ENCODE measurements around the gene SLC1A4.

SLC1A4 gene

GRCh38 chr2:65056215-65057053 is 67.2 kb downstream of the SLC1A4 start, which contains the start of gene CEP68:
Gene CEP68, plus strand, starts transcription at chr2:65056416. Its CDS starts 13,029 bp downstream, at chr2:65069445.
- peak within 1 kb of the TSS; percentile 75 for H3K4me3 ChIP-seq (ENCODE audit: low read length)
- TF ChIP-seq CTCF (IDR thresholded peaks at IDR 0.05; ENCODE audit: insufficient read depth, low read depth, low read length, missing control alignments), result no peak

GRCh38 chr2:65057054-65057375 is 67.8 kb downstream of the SLC1A4 start:
- DNase-seq (ENCODE audit: low read depth), result no peak
- TF ChIP-seq CTCF (IDR thresholded peaks at IDR 0.05; ENCODE audit: insufficient read depth, low read depth, low read length, missing control alignments), result no peak
- H3K4me3 ChIP-seq (ENCODE audit: low read length), result peak overlapping the region; percentile 75

More at GRCh38 chr2:65056215-65057053, 67.2 kb downstream of the SLC1A4 start, which contains the start of gene CEP68:
- DNase-seq (ENCODE audit: low read depth), result peak; percentile 99

- no peak for TF ChIP-seq CTCF (IDR thresholded peaks at IDR 0.05; ENCODE audit: insufficient read depth, low read depth, low read length, missing control alignments)
- peak; percentile 80 for DNase-seq (ENCODE audit: low read depth)
- peak overlapping the region; percentile 75 for H3K4me3 ChIP-seq (ENCODE audit: low read length)
Observed at GRCh38 chr2:65057391-65058052, 68.3 kb downstream of the SLC1A4 start.

- no peak for TF ChIP-seq CTCF (IDR thresholded peaks at IDR 0.05; ENCODE audit: insufficient read depth, low read depth, low read length, missing control alignments)
- no peak for DNase-seq (ENCODE audit: low read depth)
- H3K4me3 ChIP-seq (ENCODE audit: low read length), result no peak overlapping the region
Observed at GRCh38 chr2:65059071-65059470, 69.9 kb downstream of the SLC1A4 start.

- no peak for TF ChIP-seq CTCF (IDR thresholded peaks at IDR 0.05; ENCODE audit: insufficient read depth, low read depth, low read length, missing control alignments)
- no peak for DNase-seq (ENCODE audit: low read depth)
- H3K4me3 ChIP-seq (ENCODE audit: low read length), result no peak overlapping the region
Observed at GRCh38 chr2:65061146-65061909, 72.1 kb downstream of the SLC1A4 start.

GRCh38 chr2:65061910-65062339 is 72.7 kb downstream of the SLC1A4 start:
- TF ChIP-seq CTCF (IDR thresholded peaks at IDR 0.05; ENCODE audit: insufficient read depth, low read depth, low read length, missing control alignments), result no peak
- peak; percentile 57 for DNase-seq (ENCODE audit: low read depth)
- no peak overlapping the region for H3K4me3 ChIP-seq (ENCODE audit: low read length)

Data from epithelial cell of esophagus (primary cell).